ENCODE results near the gene OR10R2.

DNA sequence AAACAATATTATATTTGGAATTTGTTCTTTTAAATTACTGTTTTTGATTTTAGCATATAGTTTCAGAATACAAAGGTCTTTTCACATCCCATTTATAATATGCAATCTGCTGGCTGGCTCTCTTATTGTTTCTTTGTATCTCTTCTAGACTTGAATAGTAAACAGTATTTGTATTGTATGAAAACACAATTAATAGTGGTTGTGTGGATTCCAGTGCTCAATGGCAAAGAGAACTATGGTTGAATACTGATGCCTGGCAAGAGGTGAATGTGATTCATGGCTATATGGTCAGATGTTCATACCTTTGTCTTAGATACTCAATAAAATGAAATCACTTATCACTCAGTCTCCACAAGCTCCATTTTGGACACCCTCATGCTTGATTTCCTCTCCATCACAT is 44.9 kb downstream of the OR10R2 start:
- TF ChIP-seq CTCF (IDR thresholded peaks at IDR 0.05; ENCODE audit: low read depth, low read length, poor library complexity, severe bottlenecking) (no peak), EZH2phosphoT487 (IDR thresholded peaks at IDR 0.05; ENCODE audit: borderline replicate concordance, low read length) (no peak)
